Mucosa of rectum (tissue), 2 donors: Measurements from ENCODE around the gene SEPTIN8.

Experiments
- H3K27ac ChIP-seq, 2 donors: one replicate each; pipeline ENCODE4 v1.7.0; 2013; ENCODE audit warnings: inconsistent platforms in 2 of 2, low read depth in 2 of 2, low read length in 2 of 2
- H3K27me3 ChIP-seq, 2 donors: one replicate each; pipeline ENCODE4 v1.7.0; 2013; ENCODE audit warnings: low read length in 2 of 2; ENCODE audit not compliant: control insufficient read depth in 2 of 2, insufficient read depth in 2 of 2
- H3K36me3 ChIP-seq, 2 donors: one replicate each; pipeline ENCODE4 v1.7.0; 2013; ENCODE audit warnings: low read length in 2 of 2; ENCODE audit not compliant: control insufficient read depth in 2 of 2, insufficient read depth in 2 of 2
- H3K4me1 ChIP-seq, 2 donors: one replicate each; pipeline ENCODE4 v1.7.0; 2013; ENCODE audit warnings: low read length in 2 of 2, mild to moderate bottlenecking in 1 of 2; ENCODE audit not compliant: control insufficient read depth in 2 of 2, insufficient read depth in 2 of 2
- H3K4me3 ChIP-seq, 2 donors: one replicate each; pipeline ENCODE4 v1.7.0; 2013; ENCODE audit warnings: low read length in 2 of 2
- H3K9ac ChIP-seq, 2 donors: one replicate each; pipeline ENCODE4 v1.7.0; 2013; ENCODE audit warnings: low read length in 2 of 2, low read depth in 1 of 2, mild to moderate bottlenecking in 1 of 2
- H3K9me3 ChIP-seq, 2 donors: one replicate each; pipeline ENCODE4 v1.7.0; 2013; ENCODE audit warnings: low read length in 2 of 2; ENCODE audit not compliant: control insufficient read depth in 2 of 2
- donor health status: healthy.
- donor health status: Normal muscosa, but diverticular disease.

SEPTIN8 gene

GRCh38 chr5:132742158-132742557 is 34.9 kb downstream of the SEPTIN8 start:
- H3K4me1 ChIP-seq, result peaks cover 5 to 10% of the 10 kb centered on the region in 2 donors
- H3K9ac ChIP-seq, result no peak overlapping the region
- no peaks in the 10 kb centered on the region for H3K27me3 ChIP-seq
- no peaks in the 10 kb centered on the region for H3K36me3 ChIP-seq
- no peak overlapping the region for H3K27ac ChIP-seq
- no peak overlapping the region for H3K4me3 ChIP-seq
- H3K9me3 ChIP-seq, result no peaks in the 10 kb centered on the region

- no peaks in the 10 kb centered on the region for H3K9me3 ChIP-seq
- H3K27ac ChIP-seq, result no peak overlapping the region
- H3K36me3 ChIP-seq, result no peaks in the 10 kb centered on the region
- peaks cover 9 to 10% of the 10 kb centered on the region in 2 donors for H3K4me1 ChIP-seq
- H3K9ac ChIP-seq, result no peak overlapping the region
- no peak overlapping the region for H3K4me3 ChIP-seq
- no peaks in the 10 kb centered on the region for H3K27me3 ChIP-seq
Observed at GRCh38 chr5:132739232-132739631, 37.8 kb downstream of the SEPTIN8 start.

GRCh38 chr5:132737982-132738681 is 38.9 kb downstream of the SEPTIN8 start:
- Histone ChIP-seq H3K9me3 (no peaks in the 10 kb centered on the region), H3K27ac (no peak overlapping the region), H3K36me3 (no peaks in the 10 kb centered on the region), H3K27me3 (no peaks in the 10 kb centered on the region), H3K4me1 (peaks cover 9 to 10% of the 10 kb centered on the region in 2 donors), H3K9ac (peak overlapping the region; percentile 49 to 72), H3K4me3 (peak overlapping the region; percentile 85 to 93)

- peak within 1 kb of the TSS; percentile 85 to 93 for H3K4me3 ChIP-seq
- H3K9me3 ChIP-seq, result no peaks in the 10 kb centered on the region
- H3K36me3 ChIP-seq, result no peaks in the 10 kb centered on the region
- H3K27me3 ChIP-seq, result no peaks in the 10 kb centered on the region
- H3K9ac ChIP-seq, result peak within 1 kb of the TSS; percentile 64 to 72
- peak within 1 kb of the TSS; percentile 63 to 73 for H3K27ac ChIP-seq
- peaks cover 9 to 10% of the 10 kb centered on the region in 2 donors for H3K4me1 ChIP-seq
Observed at GRCh38 chr5:132736853-132737833, 39.9 kb downstream of the SEPTIN8 start, which contains the start of gene KIF3A. KIF3A (minus strand) TSS chr5:132737546; CDS start chr5:132737419, 127 bp downstream.

GRCh38 chr5:132734687-132735086 is 42.4 kb downstream of the SEPTIN8 start:
- Histone ChIP-seq H3K36me3 (no peaks in the 10 kb centered on the region), H3K27ac (no peak overlapping the region), H3K4me3 (no peak overlapping the region), H3K4me1 (peaks cover 9 to 10% of the 10 kb centered on the region in 2 donors), H3K27me3 (no peaks in the 10 kb centered on the region), H3K9ac (no peak overlapping the region), H3K9me3 (no peaks in the 10 kb centered on the region)

- Histone ChIP-seq H3K4me1 (peaks cover 9 to 10% of the 10 kb centered on the region in 2 donors), H3K9me3 (no peaks in the 10 kb centered on the region), H3K36me3 (no peaks in the 10 kb centered on the region), H3K4me3 (no peak overlapping the region), H3K27ac (no peak overlapping the region), H3K9ac (no peak overlapping the region), H3K27me3 (no peaks in the 10 kb centered on the region)
Observed at GRCh38 chr5:132733499-132734148, 43.4 kb downstream of the SEPTIN8 start.

- Histone ChIP-seq H3K27ac (no peak overlapping the region), H3K27me3 (no peaks in the 10 kb centered on the region), H3K4me3 (no peak overlapping the region), H3K9ac (no peak overlapping the region), H3K4me1 (no peaks in the 10 kb centered on the region), H3K9me3 (no peaks in the 10 kb centered on the region), H3K36me3 (no peaks in the 10 kb centered on the region)
Observed at GRCh38 chr5:132729896-132730295, 47.1 kb downstream of the SEPTIN8 start.

GRCh38 chr5:132725745-132726144 is 51.3 kb downstream of the SEPTIN8 start:
- no peaks in the 10 kb centered on the region for H3K9me3 ChIP-seq
- H3K9ac ChIP-seq, result no peak overlapping the region
- H3K4me1 ChIP-seq, result no peaks in the 10 kb centered on the region
- no peak overlapping the region for H3K4me3 ChIP-seq
- H3K27ac ChIP-seq, result no peak overlapping the region
- H3K27me3 ChIP-seq, result no peaks in the 10 kb centered on the region
- H3K36me3 ChIP-seq, result no peaks in the 10 kb centered on the region

- H3K9me3 ChIP-seq, result no peaks in the 10 kb centered on the region
- no peaks in the 10 kb centered on the region for H3K36me3 ChIP-seq
- H3K4me3 ChIP-seq, result no peak overlapping the region
- no peaks in the 10 kb centered on the region for H3K4me1 ChIP-seq
- H3K9ac ChIP-seq, result no peak overlapping the region
- H3K27me3 ChIP-seq, result no peaks in the 10 kb centered on the region
- H3K27ac ChIP-seq, result no peak overlapping the region
Observed at GRCh38 chr5:132718544-132719312, 58.3 kb downstream of the SEPTIN8 start.
